ENCODE results near the gene DDX10. TPM values are rescaled to one million over a fixed set of nuclear protein-coding genes. Genes with fewer than 3 reads are reported as not detected.
A peak's percentile ranks its signal among the peaks of the same experiment; 100 is the strongest.

DDX10 gene
- total RNA-seq, 1 donor from 2014 or later = 32.2 TPM

- peaks cover 8% of the 10 kb centered on the region for H3K36me3 ChIP-seq (ENCODE audit: insufficient read depth, low read length)
- H3K27me3 Mint-ChIP-seq (ENCODE audit: low read depth, unreplicated experiment) = no peaks in the 10 kb centered on the region
- H3K27ac Mint-ChIP-seq (ENCODE audit: unreplicated experiment) = no peak overlapping the region
- H4K20me1 ChIP-seq (ENCODE audit: insufficient read depth, low read length) = peaks cover 30% of the 10 kb centered on the region
- H3K4me1 Mint-ChIP-seq (ENCODE audit: low read depth, unreplicated experiment) = peaks cover 19% of the 10 kb centered on the region
- no peaks in the 10 kb centered on the region for H3K27me3 ChIP-seq (ENCODE audit: insufficient read depth, low read length)
- no peaks in the 10 kb centered on the region for H3K9me3 Mint-ChIP-seq (ENCODE audit: unreplicated experiment)
- peaks cover 93% of the 10 kb centered on the region for H3K79me2 ChIP-seq (ENCODE audit: insufficient read depth, low read length)
- H2AFZ ChIP-seq (ENCODE audit: low read depth, low read length) = no peak overlapping the region
- H3K27ac ChIP-seq (ENCODE audit: low read depth, low read length) = no peak overlapping the region
- H3K4me2 ChIP-seq (ENCODE audit: low read length) = no peak overlapping the region
- H3K9me3 ChIP-seq (ENCODE audit: insufficient read depth, low read depth, low read length) = no peaks in the 10 kb centered on the region
- H3K36me3 Mint-ChIP-seq (ENCODE audit: low read depth, unreplicated experiment) = peaks cover 9% of the 10 kb centered on the region
- FAIRE-seq = no peak
- H3K4me3 ChIP-seq (ENCODE audit: insufficient read depth, low read depth, low read length) = no peak overlapping the region
- H3K4me1 ChIP-seq (ENCODE audit: insufficient read depth, low read length) = peaks cover 12% of the 10 kb centered on the region
- H3K4me3 Mint-ChIP-seq (ENCODE audit: unreplicated experiment) = no peak overlapping the region
- no peak for DNase-seq (ENCODE audit: low read depth)
- H3K9ac ChIP-seq (ENCODE audit: low read length) = no peak overlapping the region
- no peak for TF ChIP-seq EZH2 (IDR thresholded peaks at IDR 0.05; ENCODE audit: insufficient read depth, low read length)
- TF ChIP-seq, protein P1, sequence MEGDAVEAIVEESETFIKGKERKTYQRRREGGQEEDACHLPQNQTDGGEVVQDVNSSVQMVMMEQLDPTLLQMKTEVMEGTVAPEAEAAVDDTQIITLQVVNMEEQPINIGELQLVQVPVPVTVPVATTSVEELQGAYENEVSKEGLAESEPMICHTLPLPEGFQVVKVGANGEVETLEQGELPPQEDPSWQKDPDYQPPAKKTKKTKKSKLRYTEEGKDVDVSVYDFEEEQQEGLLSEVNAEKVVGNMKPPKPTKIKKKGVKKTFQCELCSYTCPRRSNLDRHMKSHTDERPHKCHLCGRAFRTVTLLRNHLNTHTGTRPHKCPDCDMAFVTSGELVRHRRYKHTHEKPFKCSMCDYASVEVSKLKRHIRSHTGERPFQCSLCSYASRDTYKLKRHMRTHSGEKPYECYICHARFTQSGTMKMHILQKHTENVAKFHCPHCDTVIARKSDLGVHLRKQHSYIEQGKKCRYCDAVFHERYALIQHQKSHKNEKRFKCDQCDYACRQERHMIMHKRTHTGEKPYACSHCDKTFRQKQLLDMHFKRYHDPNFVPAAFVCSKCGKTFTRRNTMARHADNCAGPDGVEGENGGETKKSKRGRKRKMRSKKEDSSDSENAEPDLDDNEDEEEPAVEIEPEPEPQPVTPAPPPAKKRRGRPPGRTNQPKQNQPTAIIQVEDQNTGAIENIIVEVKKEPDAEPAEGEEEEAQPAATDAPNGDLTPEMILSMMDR (IDR thresholded peaks at IDR 0.05; ENCODE audit: insufficient read depth, low read depth, low read length) = no peak
Measured at GRCh38 chr11:108670451-108670850, 5.6 kb downstream of the DDX10 start.

- peak; percentile 70 for DNase-seq (ENCODE audit: low read depth)
Measured at GRCh38 chr11:108672113-108672512, 7.2 kb downstream of the DDX10 start.

DNA sequence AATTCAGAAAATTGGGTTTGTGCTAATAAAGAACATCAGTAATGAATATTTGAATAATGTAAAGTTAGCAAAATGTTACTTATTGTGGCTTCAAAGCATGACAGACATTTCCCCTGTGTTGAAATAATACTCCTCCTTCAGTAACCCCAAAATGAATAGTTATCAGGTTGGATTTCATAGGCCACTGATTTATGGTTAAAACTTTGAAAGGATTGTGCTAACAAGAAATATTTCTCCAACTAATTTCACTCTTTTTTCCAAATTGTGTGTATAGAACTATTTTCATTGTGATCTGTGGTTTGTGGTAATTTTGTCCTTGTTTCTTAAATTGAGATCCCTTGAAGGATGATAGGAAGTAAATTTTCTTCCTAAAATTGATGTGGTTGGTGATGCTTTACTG is 7.9 kb downstream of the DDX10 start:
- TF ChIP-seq EZH2 (IDR thresholded peaks at IDR 0.05; ENCODE audit: insufficient read depth, low read length) = no peak
- TF ChIP-seq, protein P1 (IDR thresholded peaks at IDR 0.05; ENCODE audit: insufficient read depth, low read depth, low read length) = no peak
- FAIRE-seq (peak; percentile 70), DNase-seq (ENCODE audit: low read depth) (peak; percentile 12)
- H3K4me3 Mint-ChIP-seq (ENCODE audit: unreplicated experiment) = no peak overlapping the region
- H3K27me3 Mint-ChIP-seq (ENCODE audit: low read depth, unreplicated experiment) = no peaks in the 10 kb centered on the region
- H4K20me1 ChIP-seq (ENCODE audit: insufficient read depth, low read length) = peaks cover 20% of the 10 kb centered on the region
- peaks cover 15% of the 10 kb centered on the region for H3K36me3 ChIP-seq (ENCODE audit: insufficient read depth, low read length)
- H3K4me2 ChIP-seq (ENCODE audit: low read length) = no peak overlapping the region
- peaks cover 70% of the 10 kb centered on the region for H3K79me2 ChIP-seq (ENCODE audit: insufficient read depth, low read length)
- H3K27ac Mint-ChIP-seq (ENCODE audit: unreplicated experiment) = no peak overlapping the region
- no peak overlapping the region for H2AFZ ChIP-seq (ENCODE audit: low read depth, low read length)
- H3K27ac ChIP-seq (ENCODE audit: low read depth, low read length) = no peak overlapping the region
- H3K9me3 Mint-ChIP-seq (ENCODE audit: unreplicated experiment) = no peaks in the 10 kb centered on the region
- no peaks in the 10 kb centered on the region for H3K27me3 ChIP-seq (ENCODE audit: insufficient read depth, low read length)
- H3K9ac ChIP-seq (ENCODE audit: low read length) = no peak overlapping the region
- H3K4me1 Mint-ChIP-seq (ENCODE audit: low read depth, unreplicated experiment) = peaks cover 12% of the 10 kb centered on the region
- peaks cover 9% of the 10 kb centered on the region for H3K4me1 ChIP-seq (ENCODE audit: insufficient read depth, low read length)
- no peak overlapping the region for H3K4me3 ChIP-seq (ENCODE audit: insufficient read depth, low read depth, low read length)
- H3K9me3 ChIP-seq (ENCODE audit: insufficient read depth, low read depth, low read length) = no peaks in the 10 kb centered on the region
- H3K36me3 Mint-ChIP-seq (ENCODE audit: low read depth, unreplicated experiment) = peaks cover 14% of the 10 kb centered on the region

More at GRCh38 chr11:108672113-108672512, 7.2 kb downstream of the DDX10 start:
- Histone ChIP-seq H3K27me3 (ENCODE audit: insufficient read depth, low read length) (no peaks in the 10 kb centered on the region), H3K4me2 (ENCODE audit: low read length) (peak overlapping the region; percentile 63), H3K27ac (ENCODE audit: low read depth, low read length) (no peak overlapping the region), H3K79me2 (ENCODE audit: insufficient read depth, low read length) (peaks cover 76% of the 10 kb centered on the region), H3K9ac (ENCODE audit: low read length) (peak overlapping the region; percentile 43), H4K20me1 (ENCODE audit: insufficient read depth, low read length) (peaks cover 26% of the 10 kb centered on the region), H3K36me3 (ENCODE audit: insufficient read depth, low read length) (peaks cover 11% of the 10 kb centered on the region), H3K4me1 (ENCODE audit: insufficient read depth, low read length) (peaks cover 9% of the 10 kb centered on the region), H3K9me3 (ENCODE audit: insufficient read depth, low read depth, low read length) (no peaks in the 10 kb centered on the region), H3K4me3 (ENCODE audit: insufficient read depth, low read depth, low read length) (no peak overlapping the region), H2AFZ (ENCODE audit: low read depth, low read length) (no peak overlapping the region)
- Mint-ChIP-seq H3K4me1 (ENCODE audit: low read depth, unreplicated experiment) (peaks cover 12% of the 10 kb centered on the region), H3K27me3 (ENCODE audit: low read depth, unreplicated experiment) (no peaks in the 10 kb centered on the region), H3K27ac (ENCODE audit: unreplicated experiment) (peak overlapping the region; percentile 66), H3K9me3 (ENCODE audit: unreplicated experiment) (no peaks in the 10 kb centered on the region), H3K4me3 (ENCODE audit: unreplicated experiment) (no peak overlapping the region), H3K36me3 (ENCODE audit: low read depth, unreplicated experiment) (peaks cover 14% of the 10 kb centered on the region)
- TF ChIP-seq EZH2 (IDR thresholded peaks at IDR 0.05; ENCODE audit: insufficient read depth, low read length) = no peak
- TF ChIP-seq, protein P1 (IDR thresholded peaks at IDR 0.05; ENCODE audit: insufficient read depth, low read depth, low read length) = no peak
- FAIRE-seq = peak; percentile 47
